ENCODE data around the gene SNX8.

SNX8 gene

DNA sequence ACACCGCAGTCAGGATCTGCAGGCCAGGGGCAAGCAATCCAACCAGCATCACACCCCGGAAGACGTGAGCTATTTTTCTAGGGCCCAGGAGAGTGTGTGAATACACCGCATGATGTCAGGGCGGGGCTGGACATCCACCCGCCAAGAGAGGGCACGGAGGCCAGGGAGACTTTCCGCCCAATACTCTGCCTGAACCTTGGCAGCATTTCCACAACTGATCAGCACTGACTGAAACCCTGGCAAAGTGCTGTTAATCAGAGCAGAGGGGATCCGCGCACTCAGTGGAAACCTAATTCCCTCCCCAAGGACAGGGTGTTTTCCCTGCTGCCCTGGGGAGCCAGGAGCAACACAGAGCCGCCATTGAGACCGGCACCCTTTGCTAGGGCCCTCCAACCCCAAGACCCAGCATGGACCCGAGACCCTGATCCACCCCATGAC lies 89.7 kb downstream of the SNX8 start:
- TF ChIP-seq, protein P1, sequence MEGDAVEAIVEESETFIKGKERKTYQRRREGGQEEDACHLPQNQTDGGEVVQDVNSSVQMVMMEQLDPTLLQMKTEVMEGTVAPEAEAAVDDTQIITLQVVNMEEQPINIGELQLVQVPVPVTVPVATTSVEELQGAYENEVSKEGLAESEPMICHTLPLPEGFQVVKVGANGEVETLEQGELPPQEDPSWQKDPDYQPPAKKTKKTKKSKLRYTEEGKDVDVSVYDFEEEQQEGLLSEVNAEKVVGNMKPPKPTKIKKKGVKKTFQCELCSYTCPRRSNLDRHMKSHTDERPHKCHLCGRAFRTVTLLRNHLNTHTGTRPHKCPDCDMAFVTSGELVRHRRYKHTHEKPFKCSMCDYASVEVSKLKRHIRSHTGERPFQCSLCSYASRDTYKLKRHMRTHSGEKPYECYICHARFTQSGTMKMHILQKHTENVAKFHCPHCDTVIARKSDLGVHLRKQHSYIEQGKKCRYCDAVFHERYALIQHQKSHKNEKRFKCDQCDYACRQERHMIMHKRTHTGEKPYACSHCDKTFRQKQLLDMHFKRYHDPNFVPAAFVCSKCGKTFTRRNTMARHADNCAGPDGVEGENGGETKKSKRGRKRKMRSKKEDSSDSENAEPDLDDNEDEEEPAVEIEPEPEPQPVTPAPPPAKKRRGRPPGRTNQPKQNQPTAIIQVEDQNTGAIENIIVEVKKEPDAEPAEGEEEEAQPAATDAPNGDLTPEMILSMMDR (IDR thresholded peaks at IDR 0.05; ENCODE audit: low read depth, low read length): no peak
- DNase-seq (ENCODE audit: low read depth in 2 of 2): no peak
- no peak overlapping the region for H3K4me3 ChIP-seq (replicated peaks in 1 of 2; ENCODE audit: low read depth in 2 of 2, low read length in 2 of 2)

DNA sequence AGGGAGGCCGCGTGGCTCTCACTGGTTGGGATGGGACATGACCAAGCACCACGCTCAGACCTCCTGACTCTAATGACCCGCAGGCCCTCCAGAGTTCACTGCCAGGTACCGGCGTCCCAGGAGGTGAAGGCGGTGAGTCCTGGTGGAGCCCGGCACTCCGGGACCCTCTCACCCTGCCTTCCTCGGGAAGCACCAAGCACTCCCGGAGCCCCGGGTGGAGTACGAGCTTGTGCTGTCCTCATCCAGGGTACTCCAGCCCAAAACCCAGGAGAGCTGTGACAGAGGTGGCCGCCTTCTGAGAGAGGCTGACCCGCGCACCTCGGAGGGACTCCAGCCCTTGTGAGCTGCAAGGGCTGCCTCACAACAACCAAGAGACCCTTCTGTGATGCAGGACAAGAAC lies 90.9 kb downstream of the SNX8 start:
- DNase-seq (ENCODE audit: low read depth in 2 of 2): no peak
- H3K4me3 ChIP-seq (replicated peaks in 1 of 2; ENCODE audit: low read depth in 2 of 2, low read length in 2 of 2): no peak overlapping the region
- TF ChIP-seq, protein P1 (IDR thresholded peaks at IDR 0.05; ENCODE audit: low read depth, low read length): no peak

DNA sequence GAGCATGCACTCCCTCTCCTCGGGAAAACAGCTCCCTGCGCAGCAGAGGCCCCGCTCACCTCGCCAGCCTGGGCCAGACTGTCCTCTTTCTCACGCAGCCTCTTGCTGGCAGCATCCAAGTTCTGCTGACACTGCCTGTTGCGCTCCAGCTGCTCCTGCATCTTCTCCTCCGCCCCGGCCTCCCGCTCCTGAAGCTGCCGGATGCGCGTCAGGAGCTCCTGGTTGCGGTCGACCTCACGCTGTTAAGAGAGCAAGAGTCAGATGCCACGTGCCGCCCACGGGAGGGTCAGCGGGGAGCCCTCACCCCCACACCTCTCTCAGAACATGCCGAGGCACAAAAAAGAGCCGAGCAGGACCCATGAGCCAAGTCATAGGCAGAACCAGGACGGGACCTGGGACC lies 91.7 kb downstream of the SNX8 start:
- DNase-seq (ENCODE audit: low read depth in 2 of 2): no peak
- TF ChIP-seq, protein P1 (IDR thresholded peaks at IDR 0.05; ENCODE audit: low read depth, low read length): no peak
- no peak overlapping the region for H3K4me3 ChIP-seq (replicated peaks in 1 of 2; ENCODE audit: low read depth in 2 of 2, low read length in 2 of 2)

DNA sequence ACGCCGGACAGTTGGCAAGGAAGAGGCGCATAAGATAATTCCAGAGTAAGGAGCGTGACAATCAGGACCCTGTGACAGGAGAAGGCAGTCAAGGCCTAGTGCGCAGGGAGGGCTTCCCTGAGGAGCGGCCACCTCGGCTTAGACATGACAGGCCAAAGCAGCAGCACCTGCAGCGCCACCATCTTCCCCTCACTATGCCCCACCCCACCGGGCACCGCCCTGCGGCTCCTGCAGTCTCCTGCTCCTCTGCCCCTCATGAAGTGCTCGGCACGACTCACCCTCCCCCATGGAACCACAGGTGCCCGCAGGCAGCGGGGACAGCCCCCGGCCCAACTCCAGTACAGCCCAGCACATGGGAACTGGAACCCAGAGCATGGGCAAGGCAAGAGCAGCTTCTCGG lies 93.3 kb downstream of the SNX8 start:
- H3K4me3 ChIP-seq (replicated peaks in 1 of 2; ENCODE audit: low read depth in 2 of 2, low read length in 2 of 2): no peak overlapping the region
- DNase-seq (ENCODE audit: low read depth in 2 of 2): no peak
- TF ChIP-seq, protein P1 (IDR thresholded peaks at IDR 0.05; ENCODE audit: low read depth, low read length): no peak

DNA sequence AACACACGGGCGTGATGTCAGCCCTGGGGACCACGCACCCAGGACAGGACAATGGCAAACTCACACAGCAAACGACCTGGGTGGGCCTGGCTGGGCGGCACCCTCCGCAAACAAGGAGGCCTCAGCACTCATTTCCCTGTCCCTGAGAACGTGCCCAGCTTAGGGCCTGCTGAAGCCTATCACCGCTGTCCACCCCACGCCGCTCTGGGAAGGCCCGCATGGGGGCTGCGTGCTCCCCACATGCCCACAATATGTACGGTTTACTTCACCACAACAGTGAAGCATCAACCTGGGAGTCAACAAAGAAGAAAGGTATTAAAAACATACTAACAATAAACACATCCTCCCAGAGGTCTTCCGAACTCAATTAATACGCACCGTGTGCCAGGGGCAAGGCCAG lies 93.7 kb downstream of the SNX8 start:
- no peak overlapping the region for H3K4me3 ChIP-seq (replicated peaks in 1 of 2; ENCODE audit: low read depth in 2 of 2, low read length in 2 of 2)
- TF ChIP-seq, protein P1 (IDR thresholded peaks at IDR 0.05; ENCODE audit: low read depth, low read length): no peak
- DNase-seq (ENCODE audit: low read depth in 2 of 2): no peak

DNA sequence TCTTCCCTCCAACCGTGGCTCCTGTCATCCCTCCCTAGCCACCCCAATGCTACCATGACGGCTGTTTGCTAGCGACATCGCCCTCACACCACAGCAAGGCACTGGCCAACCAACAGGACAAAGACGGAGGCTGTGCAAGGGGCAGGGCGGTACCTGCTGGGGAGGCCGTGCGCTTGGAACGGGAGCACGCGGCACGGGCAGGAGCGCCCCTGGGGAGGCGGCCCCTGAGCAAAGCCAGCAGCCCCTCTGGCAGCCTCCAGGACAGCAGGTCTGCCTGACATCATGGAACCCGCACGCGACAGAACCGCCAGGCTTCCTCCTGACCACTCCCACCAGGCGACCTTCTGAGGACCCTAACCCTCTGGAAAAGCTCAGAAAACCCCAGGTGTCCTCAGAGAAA lies 94.2 kb downstream of the SNX8 start:
- DNase-seq (ENCODE audit: low read depth in 2 of 2): no peak
- H3K4me3 ChIP-seq (replicated peaks in 1 of 2; ENCODE audit: low read depth in 2 of 2, low read length in 2 of 2): no peak overlapping the region
- TF ChIP-seq, protein P1 (IDR thresholded peaks at IDR 0.05; ENCODE audit: low read depth, low read length): no peak

DNA sequence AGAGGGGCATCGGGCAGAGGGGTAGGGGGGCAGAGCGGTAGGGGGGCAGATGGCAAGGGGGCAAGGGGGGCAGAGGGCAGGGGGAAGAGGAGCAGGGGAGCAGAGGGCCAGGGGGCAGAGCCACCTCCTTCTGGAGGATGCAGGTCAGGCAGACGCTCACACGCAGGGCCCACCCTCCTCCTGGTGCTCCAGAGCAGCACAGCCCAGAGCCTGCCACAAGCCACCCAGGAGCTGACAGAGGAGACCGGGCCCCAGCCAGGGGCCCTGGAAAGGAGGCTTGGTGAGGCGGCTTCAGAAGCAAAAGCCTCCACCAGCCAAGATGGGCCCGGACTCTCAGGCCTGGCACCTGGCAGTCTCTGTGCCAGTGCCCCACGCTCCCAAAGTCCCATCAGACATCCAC lies 94.6 kb downstream of the SNX8 start:
- H3K4me3 ChIP-seq (replicated peaks in 1 of 2; ENCODE audit: low read depth in 2 of 2, low read length in 2 of 2): no peak overlapping the region
- no peak for DNase-seq (ENCODE audit: low read depth in 2 of 2)
- TF ChIP-seq, protein P1 (IDR thresholded peaks at IDR 0.05; ENCODE audit: low read depth, low read length): no peak
